T1000 (cell line): ENCODE measurements around the gene GTSE1.

ENCODE experiments used
- DNase-seq: peaks from one replicate; lab custom pipeline; 2025; ENCODE audit warnings: mixed read lengths; lab: John Stamatoyannopoulos, UW

GTSE1 gene

GRCh38 chr22:46273432-46274148 is 23.1 kb upstream of the GTSE1 start:
- DNase-seq: no peak

GRCh38 chr22:46274381-46274780 is 22.3 kb upstream of the GTSE1 start:
- no peak for DNase-seq

- no peak for DNase-seq
Measured at GRCh38 chr22:46275455-46276122, 21.1 kb upstream of the GTSE1 start.

GRCh38 chr22:46276563-46276962 is 20.1 kb upstream of the GTSE1 start:
- DNase-seq: no peak

GRCh38 chr22:46278656-46279645 is 17.7 kb upstream of the GTSE1 start:
- DNase-seq: no peak

GRCh38 chr22:46280063-46280817 is 16.4 kb upstream of the GTSE1 start:
- no peak for DNase-seq

GRCh38 chr22:46280999-46281623 is 15.6 kb upstream of the GTSE1 start:
- no peak for DNase-seq

GRCh38 chr22:46281866-46282678 is 14.6 kb upstream of the GTSE1 start:
- no peak for DNase-seq

GRCh38 chr22:46286006-46286405 is 10.7 kb upstream of the GTSE1 start:
- DNase-seq: no peak

- DNase-seq: no peak
Measured at GRCh38 chr22:46286941-46287872, 9.5 kb upstream of the GTSE1 start.

- DNase-seq: no peak
Measured at GRCh38 chr22:46287873-46288751, 8.6 kb upstream of the GTSE1 start.

GRCh38 chr22:46288846-46289243 is 7.8 kb upstream of the GTSE1 start:
- DNase-seq: no peak

GRCh38 chr22:46289244-46289891 is 7.3 kb upstream of the GTSE1 start:
- DNase-seq: no peak

- DNase-seq: no peak
Measured at GRCh38 chr22:46290121-46290842, 6.4 kb upstream of the GTSE1 start.

- no peak for DNase-seq
Measured at GRCh38 chr22:46290843-46291785, 5.6 kb upstream of the GTSE1 start.

- no peak for DNase-seq
Measured at GRCh38 chr22:46292173-46292572, 4.5 kb upstream of the GTSE1 start.
